ENCODE measurements around the gene MRPL22.

DNA sequence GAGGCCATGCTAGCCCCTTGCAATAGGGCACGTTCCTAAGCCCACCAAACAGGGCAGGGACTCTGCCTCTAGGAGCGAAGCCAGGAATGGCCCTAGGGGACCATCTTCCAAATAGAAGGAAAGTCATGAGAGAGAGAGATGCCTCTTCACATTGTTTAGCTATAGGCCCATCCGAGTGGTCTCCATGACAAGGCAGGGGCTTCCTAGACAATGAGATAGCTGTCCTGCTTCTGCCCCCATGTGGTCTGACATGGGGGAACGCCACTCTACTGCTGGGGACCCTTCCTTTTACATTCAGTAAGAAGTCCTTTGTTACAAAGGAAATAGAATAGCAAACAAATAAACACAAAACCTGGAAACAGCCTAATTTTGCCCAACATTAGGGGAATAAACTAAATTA is 54.8 kb downstream of the MRPL22 start:
- TF ChIP-seq POLR2A (IDR thresholded peaks at IDR 0.05) (no peak), POLR2AphosphoS5 (IDR thresholded peaks at IDR 0.05) (no peak)
- TF ChIP-seq, protein P1, sequence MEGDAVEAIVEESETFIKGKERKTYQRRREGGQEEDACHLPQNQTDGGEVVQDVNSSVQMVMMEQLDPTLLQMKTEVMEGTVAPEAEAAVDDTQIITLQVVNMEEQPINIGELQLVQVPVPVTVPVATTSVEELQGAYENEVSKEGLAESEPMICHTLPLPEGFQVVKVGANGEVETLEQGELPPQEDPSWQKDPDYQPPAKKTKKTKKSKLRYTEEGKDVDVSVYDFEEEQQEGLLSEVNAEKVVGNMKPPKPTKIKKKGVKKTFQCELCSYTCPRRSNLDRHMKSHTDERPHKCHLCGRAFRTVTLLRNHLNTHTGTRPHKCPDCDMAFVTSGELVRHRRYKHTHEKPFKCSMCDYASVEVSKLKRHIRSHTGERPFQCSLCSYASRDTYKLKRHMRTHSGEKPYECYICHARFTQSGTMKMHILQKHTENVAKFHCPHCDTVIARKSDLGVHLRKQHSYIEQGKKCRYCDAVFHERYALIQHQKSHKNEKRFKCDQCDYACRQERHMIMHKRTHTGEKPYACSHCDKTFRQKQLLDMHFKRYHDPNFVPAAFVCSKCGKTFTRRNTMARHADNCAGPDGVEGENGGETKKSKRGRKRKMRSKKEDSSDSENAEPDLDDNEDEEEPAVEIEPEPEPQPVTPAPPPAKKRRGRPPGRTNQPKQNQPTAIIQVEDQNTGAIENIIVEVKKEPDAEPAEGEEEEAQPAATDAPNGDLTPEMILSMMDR (IDR thresholded peaks at IDR 0.05), result no peak
